Measurements from ENCODE around the gene PKHD1. TPM values are rescaled to one million over a fixed set of nuclear protein-coding genes. Genes with fewer than 3 reads are reported as not detected.

Gene PKHD1
- total RNA-seq, 1 experiment from 2014 or later = not detected

GRCh38 chr6:52027699-52028098, 59.7 kb downstream of the PKHD1 start:
- no peak overlapping the region for H3K27ac ChIP-seq (ENCODE audit: low read length)
- no peaks in the 10 kb centered on the region for H3K36me3 ChIP-seq (ENCODE audit: control insufficient read depth, insufficient read depth, low read length)
- no TSS peak for BruUV-seq (replicated peaks)
- H3K4me1 ChIP-seq (ENCODE audit: control insufficient read depth, insufficient read depth, low read length) = no peaks in the 10 kb centered on the region
- intact Hi-C loops (cut with micrococcal nuclease; ENCODE audit: unreplicated experiment) (no loop called here), in situ Hi-C loops (cut with HindIII; ENCODE audit: low pct_unique_long_range_greater_than_20kb, low sequenced_read_pairs) (no loop called here)
- CTCF ChIA-PET = no interaction called here
- DNase-seq (ENCODE audit: low read depth, low spot score) (no peak), ATAC-seq (no peak)
- H3K4me3 ChIP-seq (ENCODE audit: low read depth in 2 of 2, low read length in 2 of 2) = no peak overlapping the region
- no peaks in the 10 kb centered on the region for H3K9me3 ChIP-seq (ENCODE audit: control insufficient read depth, insufficient read depth, low read depth, low read length)
- H3K27me3 ChIP-seq (ENCODE audit: control insufficient read depth, insufficient read depth, low read length) = no peaks in the 10 kb centered on the region; the same call in 1 of the 2 replicates
- TF ChIP-seq TCF7L2 (IDR thresholded peaks at IDR 0.05; ENCODE audit: low read depth, low read length) (no peak), POLR2AphosphoS5 (IDR thresholded peaks at IDR 0.05; ENCODE audit: low read depth, low read length) (no peak), CTCF (IDR thresholded peaks at IDR 0.05) (no peak), SIN3A (IDR thresholded peaks at IDR 0.05; ENCODE audit: borderline replicate concordance, insufficient read depth, low read depth, low read length) (no peak)
- TF ChIP-seq, protein P1, sequence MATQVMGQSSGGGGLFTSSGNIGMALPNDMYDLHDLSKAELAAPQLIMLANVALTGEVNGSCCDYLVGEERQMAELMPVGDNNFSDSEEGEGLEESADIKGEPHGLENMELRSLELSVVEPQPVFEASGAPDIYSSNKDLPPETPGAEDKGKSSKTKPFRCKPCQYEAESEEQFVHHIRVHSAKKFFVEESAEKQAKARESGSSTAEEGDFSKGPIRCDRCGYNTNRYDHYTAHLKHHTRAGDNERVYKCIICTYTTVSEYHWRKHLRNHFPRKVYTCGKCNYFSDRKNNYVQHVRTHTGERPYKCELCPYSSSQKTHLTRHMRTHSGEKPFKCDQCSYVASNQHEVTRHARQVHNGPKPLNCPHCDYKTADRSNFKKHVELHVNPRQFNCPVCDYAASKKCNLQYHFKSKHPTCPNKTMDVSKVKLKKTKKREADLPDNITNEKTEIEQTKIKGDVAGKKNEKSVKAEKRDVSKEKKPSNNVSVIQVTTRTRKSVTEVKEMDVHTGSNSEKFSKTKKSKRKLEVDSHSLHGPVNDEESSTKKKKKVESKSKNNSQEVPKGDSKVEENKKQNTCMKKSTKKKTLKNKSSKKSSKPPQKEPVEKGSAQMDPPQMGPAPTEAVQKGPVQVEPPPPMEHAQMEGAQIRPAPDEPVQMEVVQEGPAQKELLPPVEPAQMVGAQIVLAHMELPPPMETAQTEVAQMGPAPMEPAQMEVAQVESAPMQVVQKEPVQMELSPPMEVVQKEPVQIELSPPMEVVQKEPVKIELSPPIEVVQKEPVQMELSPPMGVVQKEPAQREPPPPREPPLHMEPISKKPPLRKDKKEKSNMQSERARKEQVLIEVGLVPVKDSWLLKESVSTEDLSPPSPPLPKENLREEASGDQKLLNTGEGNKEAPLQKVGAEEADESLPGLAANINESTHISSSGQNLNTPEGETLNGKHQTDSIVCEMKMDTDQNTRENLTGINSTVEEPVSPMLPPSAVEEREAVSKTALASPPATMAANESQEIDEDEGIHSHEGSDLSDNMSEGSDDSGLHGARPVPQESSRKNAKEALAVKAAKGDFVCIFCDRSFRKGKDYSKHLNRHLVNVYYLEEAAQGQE (IDR thresholded peaks at IDR 0.05; ENCODE audit: insufficient read depth in 1 of 2, low read depth in 2 of 2, low read length in 1 of 2) = no peak
- POLR2A ChIA-PET = no interaction called here

GRCh38 chr6:52024451-52025068, 62.9 kb downstream of the PKHD1 start:
- Histone ChIP-seq H3K27me3 (ENCODE audit: control insufficient read depth, insufficient read depth, low read length) (no peaks in the 10 kb centered on the region; the same call in none of the 2 replicates), H3K4me3 (ENCODE audit: low read depth in 2 of 2, low read length in 2 of 2) (no peak overlapping the region), H3K4me1 (ENCODE audit: control insufficient read depth, insufficient read depth, low read length) (no peaks in the 10 kb centered on the region), H3K27ac (ENCODE audit: low read length) (no peak overlapping the region), H3K9me3 (ENCODE audit: control insufficient read depth, insufficient read depth, low read depth, low read length) (no peaks in the 10 kb centered on the region), H3K36me3 (ENCODE audit: control insufficient read depth, insufficient read depth, low read length) (no peaks in the 10 kb centered on the region)
- TF ChIP-seq SIN3A (IDR thresholded peaks at IDR 0.05; ENCODE audit: borderline replicate concordance, insufficient read depth, low read depth, low read length) = no peak
- TF ChIP-seq POLR2AphosphoS5 (IDR thresholded peaks at IDR 0.05; ENCODE audit: low read depth, low read length) = no peak
- no peak for TF ChIP-seq TCF7L2 (IDR thresholded peaks at IDR 0.05; ENCODE audit: low read depth, low read length)
- TF ChIP-seq, protein P1 (IDR thresholded peaks at IDR 0.05; ENCODE audit: insufficient read depth in 1 of 2, low read depth in 2 of 2, low read length in 1 of 2) = no peak
- TF ChIP-seq CTCF (IDR thresholded peaks at IDR 0.05) = no peak
- in situ Hi-C loops (cut with HindIII; ENCODE audit: low pct_unique_long_range_greater_than_20kb, low sequenced_read_pairs) = no loop called here
- ATAC-seq (no peak), DNase-seq (ENCODE audit: low read depth, low spot score) (no peak)
- CTCF ChIA-PET = no interaction called here
- POLR2A ChIA-PET = no interaction called here
- intact Hi-C loops (cut with micrococcal nuclease; ENCODE audit: unreplicated experiment) = loop anchor here (5.0 kb wide), 1 partner anchor 1207 kb away; the partner anchor contains the start of gene TFAP2B
- no TSS peak for BruUV-seq (replicated peaks)
